ENCODE data around the gene ENOX1. TPM values are rescaled to one million over a fixed set of nuclear protein-coding genes. Genes with fewer than 3 reads are reported as not detected.
"Not testable (repeated sequence)": the region's sequence is repeated elsewhere in the genome, so short reads cannot be mapped to it uniquely, and the experiment has no call there.

Gene ENOX1
- polyA plus RNA-seq, 1 donor from 2014 or later, result not detected

- H3K4me3 Mint-ChIP-seq, result no peak overlapping the region
- H3K9me3 Mint-ChIP-seq, result no peaks in the 10 kb centered on the region
- H3K36me3 Mint-ChIP-seq, result peaks cover 2% of the 10 kb centered on the region
- H3K27ac Mint-ChIP-seq, result no peak overlapping the region
- H3K27me3 Mint-ChIP-seq, result no peaks in the 10 kb centered on the region
- no peaks in the 10 kb centered on the region for H3K4me1 Mint-ChIP-seq
Measured at GRCh38 chr13:43357564-43357963, 429.2 kb downstream of the ENOX1 start.

DNA sequence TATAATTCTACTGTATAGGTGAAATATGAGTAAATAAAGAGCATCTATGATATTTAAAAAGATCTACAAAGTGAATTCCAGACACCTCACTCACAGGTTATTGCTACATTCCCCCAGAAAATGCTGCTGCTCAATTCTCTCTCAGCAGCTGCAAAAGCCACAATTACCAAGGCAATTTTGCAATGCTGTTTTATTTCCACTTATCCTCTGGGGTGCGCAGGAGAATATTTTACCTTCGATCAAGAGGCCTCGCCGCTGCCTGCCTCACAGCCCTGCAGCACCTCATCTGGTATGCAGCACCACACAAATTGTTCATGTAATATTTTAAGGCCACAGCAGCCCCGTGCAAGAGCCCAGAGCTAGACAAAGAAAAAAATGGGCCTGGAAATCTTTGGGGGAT lies 430.2 kb downstream of the ENOX1 start:
- H3K4me3 Mint-ChIP-seq, result peak overlapping the region in 1 of 4 donors; percentile 45
- no peaks in the 10 kb centered on the region for H3K27me3 Mint-ChIP-seq
- H3K9me3 Mint-ChIP-seq, result no peaks in the 10 kb centered on the region
- H3K27ac Mint-ChIP-seq, result no peak overlapping the region
- peaks cover 2% of the 10 kb centered on the region for H3K36me3 Mint-ChIP-seq
- H3K4me1 Mint-ChIP-seq, result no peaks in the 10 kb centered on the region

GRCh38 chr13:43355774-43356173 lies 431.0 kb downstream of the ENOX1 start:
- Mint-ChIP-seq H3K27ac (no peak overlapping the region), H3K9me3 (no peaks in the 10 kb centered on the region), H3K4me3 (no peak overlapping the region), H3K27me3 (no peaks in the 10 kb centered on the region), H3K4me1 (no peaks in the 10 kb centered on the region), H3K36me3 (peaks cover 2% of the 10 kb centered on the region)

- no peaks in the 10 kb centered on the region for H3K9me3 Mint-ChIP-seq
- no peak overlapping the region for H3K27ac Mint-ChIP-seq
- H3K4me3 Mint-ChIP-seq, result no peak overlapping the region
- no peaks in the 10 kb centered on the region for H3K27me3 Mint-ChIP-seq
- peaks cover 2% of the 10 kb centered on the region for H3K36me3 Mint-ChIP-seq
- H3K4me1 Mint-ChIP-seq, result no peaks in the 10 kb centered on the region
Measured at GRCh38 chr13:43354153-43354945, 432.4 kb downstream of the ENOX1 start.

DNA sequence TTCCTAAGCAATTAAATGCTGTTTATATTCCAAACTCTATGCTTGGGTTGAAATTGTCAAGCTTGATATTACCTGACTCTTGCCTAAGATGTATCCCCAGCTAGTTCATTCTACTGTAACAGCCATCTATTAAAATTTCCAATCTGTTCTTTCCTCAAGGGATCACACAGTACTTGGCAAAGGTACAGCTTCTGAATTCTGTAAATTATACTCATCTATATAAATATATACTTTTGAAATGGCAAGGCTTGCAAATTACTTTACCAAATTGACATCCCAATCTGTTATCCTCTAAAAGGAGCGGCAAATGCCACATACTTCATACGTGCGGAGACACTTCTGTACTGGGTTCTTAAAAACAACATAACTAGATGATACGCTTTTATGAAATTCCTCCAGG lies 433.1 kb downstream of the ENOX1 start:
- Mint-ChIP-seq H3K4me3 (no peak overlapping the region), H3K36me3 (peaks cover 2% of the 10 kb centered on the region), H3K27me3 (no peaks in the 10 kb centered on the region), H3K27ac (no peak overlapping the region), H3K4me1 (no peaks in the 10 kb centered on the region), H3K9me3 (no peaks in the 10 kb centered on the region)

- H3K4me1 Mint-ChIP-seq, H3K9me3 Mint-ChIP-seq: not testable (repeated sequence)
Measured at GRCh38 chr13:43351612-43352011, 435.2 kb downstream of the ENOX1 start.

GRCh38 chr13:43348397-43348796 lies 438.4 kb downstream of the ENOX1 start:
- peaks cover 2% of the 10 kb centered on the region for H3K36me3 Mint-ChIP-seq
- H3K27me3 Mint-ChIP-seq, result peaks cover 13% of the 10 kb centered on the region
- H3K4me1 Mint-ChIP-seq, result no peaks in the 10 kb centered on the region
- no peak overlapping the region for H3K4me3 Mint-ChIP-seq
- H3K27ac Mint-ChIP-seq, result no peak overlapping the region
- H3K9me3 Mint-ChIP-seq, result no peaks in the 10 kb centered on the region

More at GRCh38 chr13:43351612-43352011, 435.2 kb downstream of the ENOX1 start:
- not testable (repeated sequence) for H3K27me3 Mint-ChIP-seq, H3K4me3 Mint-ChIP-seq, H3K36me3 Mint-ChIP-seq, H3K27ac Mint-ChIP-seq

- peaks cover 13% of the 10 kb centered on the region for H3K27me3 Mint-ChIP-seq
- no peak overlapping the region for H3K4me3 Mint-ChIP-seq
- H3K27ac Mint-ChIP-seq, result no peak overlapping the region
- no peaks in the 10 kb centered on the region for H3K36me3 Mint-ChIP-seq
- no peaks in the 10 kb centered on the region for H3K9me3 Mint-ChIP-seq
- H3K4me1 Mint-ChIP-seq, result no peaks in the 10 kb centered on the region
Measured at GRCh38 chr13:43347877-43348276, 438.9 kb downstream of the ENOX1 start.

GRCh38 chr13:43346427-43346826 lies 440.3 kb downstream of the ENOX1 start:
- Mint-ChIP-seq H3K4me1 (no peaks in the 10 kb centered on the region), H3K9me3 (no peaks in the 10 kb centered on the region), H3K36me3 (no peaks in the 10 kb centered on the region), H3K27ac (no peak overlapping the region), H3K27me3 (peaks cover 15% of the 10 kb centered on the region), H3K4me3 (no peak overlapping the region)

GRCh38 chr13:43343645-43344044 lies 443.1 kb downstream of the ENOX1 start:
- Mint-ChIP-seq H3K4me1 (no peaks in the 10 kb centered on the region), H3K27ac (no peak overlapping the region), H3K27me3 (peaks cover 17% of the 10 kb centered on the region), H3K4me3 (no peak overlapping the region), H3K9me3 (no peaks in the 10 kb centered on the region), H3K36me3 (no peaks in the 10 kb centered on the region)

DNA sequence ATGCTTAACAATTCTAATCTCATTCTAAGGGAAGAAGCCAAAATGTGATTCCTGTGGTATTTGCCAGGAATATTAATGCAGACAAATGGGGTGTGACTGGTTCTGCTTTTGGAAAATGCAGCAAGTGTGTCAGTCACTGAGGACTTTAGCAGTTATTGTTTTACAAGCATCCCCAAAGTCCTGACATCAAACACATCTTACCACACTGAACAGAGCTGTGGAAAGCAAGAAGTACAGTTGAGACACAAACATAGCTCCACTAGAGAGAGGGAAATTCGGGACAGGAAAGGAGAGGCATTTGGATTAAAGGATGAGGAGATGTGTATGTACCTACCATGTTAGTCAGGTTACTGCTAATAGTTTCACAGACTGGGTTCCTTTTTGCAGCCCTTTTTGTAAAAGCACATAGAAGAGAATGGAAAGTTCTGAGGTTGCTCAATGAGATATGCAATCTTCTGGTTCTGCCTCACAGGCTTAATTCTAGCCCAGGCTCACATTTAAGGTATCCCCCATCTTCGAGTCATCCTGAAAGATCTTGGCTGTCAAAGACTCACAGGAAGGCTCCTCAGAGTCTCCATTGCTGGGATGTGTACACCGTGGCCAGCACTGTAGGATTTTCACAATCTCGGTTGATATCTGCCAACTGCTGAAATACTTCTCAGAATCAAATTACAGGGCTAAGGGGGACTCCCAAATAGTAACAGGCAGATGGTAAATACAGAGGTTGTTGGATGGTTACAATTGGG lies 446.8 kb downstream of the ENOX1 start:
- Mint-ChIP-seq H3K36me3 (no peaks in the 10 kb centered on the region), H3K4me1 (no peaks in the 10 kb centered on the region), H3K9me3 (no peaks in the 10 kb centered on the region), H3K27me3 (peaks cover 10% of the 10 kb centered on the region), H3K4me3 (no peak overlapping the region), H3K27ac (no peak overlapping the region)

DNA sequence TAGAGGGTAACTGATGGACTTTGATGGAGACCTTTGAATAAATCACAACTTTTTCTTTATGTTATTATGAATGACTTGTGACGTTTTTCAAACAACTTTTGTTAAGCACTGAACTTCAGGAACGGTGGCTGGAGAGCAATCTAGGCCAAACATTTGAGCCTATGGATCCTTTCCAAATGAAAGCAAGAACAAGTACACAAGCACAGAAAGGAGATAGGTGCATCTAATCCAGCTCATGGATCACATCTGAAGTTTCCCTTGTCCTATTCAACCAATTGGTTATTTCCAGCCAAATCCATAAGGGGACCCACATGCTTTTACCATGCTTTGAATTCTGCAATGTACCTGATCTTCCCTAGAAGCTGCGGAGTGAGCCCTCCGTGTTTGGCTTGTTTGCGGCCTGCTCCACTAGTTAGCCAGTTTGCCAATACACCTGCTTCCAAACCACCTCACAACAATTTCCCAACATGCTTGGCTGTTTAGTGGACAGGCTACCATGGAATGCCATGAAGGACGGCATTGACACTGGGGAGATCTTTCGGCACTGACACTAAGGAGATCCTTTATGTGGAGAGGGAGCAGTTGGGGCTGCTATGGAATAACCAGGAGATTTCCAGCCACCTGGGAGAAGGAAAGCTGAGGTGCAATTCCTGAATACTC lies 447.5 kb downstream of the ENOX1 start:
- Mint-ChIP-seq H3K27me3 (peaks cover 8% of the 10 kb centered on the region), H3K9me3 (no peaks in the 10 kb centered on the region), H3K4me1 (no peaks in the 10 kb centered on the region)

DNA sequence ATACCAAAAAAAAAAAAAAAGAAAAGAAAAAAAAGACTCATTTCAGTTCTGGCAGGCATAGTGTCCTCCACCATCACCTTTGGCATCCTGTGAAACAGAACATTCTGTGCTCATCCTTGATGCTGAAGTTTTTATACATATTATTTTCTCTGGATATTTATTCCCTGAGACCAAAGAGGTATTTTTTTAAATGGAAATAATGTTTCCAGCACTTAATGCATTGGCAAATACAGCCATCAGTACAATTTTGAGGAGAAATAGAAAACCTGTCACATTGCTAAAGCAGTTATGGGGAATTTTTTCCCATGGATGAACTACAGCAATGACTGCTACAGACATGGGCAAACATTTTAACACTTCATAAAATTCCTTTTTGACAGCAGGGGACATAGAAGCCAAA lies 451.0 kb downstream of the ENOX1 start:
- Mint-ChIP-seq H3K27me3 (peaks cover 5% of the 10 kb centered on the region), H3K4me3 (no peak overlapping the region), H3K9me3 (no peaks in the 10 kb centered on the region), H3K36me3 (no peaks in the 10 kb centered on the region), H3K27ac (no peak overlapping the region), H3K4me1 (no peaks in the 10 kb centered on the region)

More for the DNA sequence above, 447.5 kb downstream of the ENOX1 start:
- Mint-ChIP-seq H3K36me3 (no peaks in the 10 kb centered on the region), H3K27ac (no peak overlapping the region), H3K4me3 (no peak overlapping the region)

DNA sequence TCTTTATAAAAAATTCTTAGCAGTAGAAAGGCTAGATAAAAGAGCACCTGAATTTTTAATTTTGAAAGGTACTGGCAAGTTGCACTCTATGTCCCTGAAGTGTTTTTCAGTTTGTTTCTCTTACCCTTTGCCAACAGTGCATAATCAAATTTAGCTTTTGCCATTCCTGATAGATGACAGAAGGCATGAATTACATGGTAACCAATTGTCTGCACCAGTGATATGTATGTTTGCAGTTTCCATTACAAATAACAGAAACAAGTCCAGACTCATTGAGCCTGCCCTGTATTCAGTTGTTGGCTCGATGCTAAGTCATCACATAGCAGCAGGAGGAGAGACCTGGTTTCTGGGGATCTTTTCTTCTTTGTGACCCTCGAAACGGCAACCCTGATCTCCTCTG lies 453.6 kb downstream of the ENOX1 start:
- Mint-ChIP-seq H3K36me3 (no peaks in the 10 kb centered on the region), H3K9me3 (no peaks in the 10 kb centered on the region), H3K4me1 (no peaks in the 10 kb centered on the region), H3K27me3 (peaks cover 6% of the 10 kb centered on the region), H3K4me3 (no peak overlapping the region), H3K27ac (no peak overlapping the region)

GRCh38 chr13:43331672-43332071 lies 455.1 kb downstream of the ENOX1 start:
- H3K4me1 Mint-ChIP-seq, result no peaks in the 10 kb centered on the region
- H3K9me3 Mint-ChIP-seq, result no peaks in the 10 kb centered on the region
- H3K27ac Mint-ChIP-seq, result no peak overlapping the region
- no peak overlapping the region for H3K4me3 Mint-ChIP-seq
- H3K27me3 Mint-ChIP-seq, result peaks cover 6% of the 10 kb centered on the region
- H3K36me3 Mint-ChIP-seq, result no peaks in the 10 kb centered on the region
